Spleen (tissue), 11 donors: ENCODE data around the gene PTPRO. TPM values are rescaled to one million over a fixed set of nuclear protein-coding genes. Genes with fewer than 3 reads are reported as not detected.

ENCODE experiments used
- DNase-seq: peaks from one replicate; pipeline ENCODE4 v3.0.0-alpha.2; 2020
- H3K27ac ChIP-seq, 8 donors: fragments of 200-600 bp; sonication (generic) in 7 of 8; 1 replicate in 4 of 8; 2 replicates in 4 of 8; pipeline versions ENCODE4 v1.5.0 to v1.8.0; 2016 to 2021; ENCODE audit warnings: inconsistent platforms in 4 of 8, mild to moderate bottlenecking in 4 of 8, moderate library complexity in 1 of 8
- H3K27me3 ChIP-seq, 7 donors: fragments of 200-600 bp; sonication (generic) in 6 of 7; replicated peaks in 1 of 7; 1 replicate in 4 of 7; 2 replicates in 3 of 7; pipeline versions ENCODE4 v1.5.0 to v1.8.0; 2016 to 2021; ENCODE audit warnings: inconsistent platforms in 3 of 7, mild to moderate bottlenecking in 1 of 7
- H3K36me3 ChIP-seq, 6 donors: fragments of 200-600 bp; sonication (generic) in 5 of 6; 1 replicate in 4 of 6; 2 replicates in 2 of 6; pipeline versions ENCODE4 v1.5.0 to v1.8.0; 2016 to 2021; ENCODE audit warnings: inconsistent platforms in 2 of 6
- H3K4me1 ChIP-seq, 6 donors: fragments of 200-600 bp; sonication (generic) in 5 of 6; 1 replicate in 3 of 6; 2 replicates in 3 of 6; pipeline versions ENCODE4 v1.5.0 to v1.8.0; 2016 to 2021; ENCODE audit warnings: inconsistent platforms in 3 of 6
- H3K4me3 ChIP-seq, 8 donors: fragments of 200-600 bp; sonication (generic) in 7 of 8; 1 replicate in 4 of 8; 2 replicates in 4 of 8; pipeline versions ENCODE4 v1.5.0 to v1.8.0; 2016 to 2021; ENCODE audit warnings: inconsistent platforms in 4 of 8, mild to moderate bottlenecking in 4 of 8, moderate library complexity in 2 of 8
- H3K9me3 ChIP-seq, 8 donors: fragments of 200-600 bp; sonication (generic) in 7 of 8; 1 replicate in 4 of 8; 2 replicates in 4 of 8; pipeline versions ENCODE4 v1.5.0 to v1.8.0; 2016 to 2021; ENCODE audit warnings: inconsistent platforms in 4 of 8
- POLR2A ChIP-seq, 3 donors: fragments of 450-650 bp; IDR thresholded peaks; one replicate each; pipeline ENCODE4 v1.5.1; 2017; ENCODE audit warnings: antibody characterized with exemption in 3 of 3, mild to moderate bottlenecking in 1 of 3
- POLR2AphosphoS5 ChIP-seq, 3 donors: sonication (generic); formaldehyde crosslinking; IDR thresholded peaks; one replicate each; pipeline ENCODE4 v1.5.1; 2017; ENCODE audit warnings: antibody characterized with exemption in 3 of 3
- WGBS, 5 donors: extraction: QIAGEN DNeasy Blood & Tissue Kit in 3 of 5; methylation state at CpG; one replicate each; pipeline versions ENCODE4 v1.1.5 to v1.1.7; 2013 to 2018; 5-methylcytosine and 5-hydroxymethylcytosine counted together
- intact Hi-C: fragments of 100-400 bp; cut with DNase I; formaldehyde crosslinking; loops from one replicate; pipeline ENCODE4 v1.15.0; 2023; ENCODE audit warnings: low total_unique reads
- polyA plus RNA-seq, 3 donors: library from polyadenylated mRNA; stranded (reverse); fragments of 200-250 nt; gene quantifications; one replicate each; pipeline ENCODE4 v1.2.1, GENCODE V29; 2013
- total RNA-seq, 7 donors: library from RNA; depleted of rRNA in 3 of 7; stranded (reverse); fragments of >200 nt in 3 of 7; fragmentation: NEBNext Ultra II Directional in 4 of 7; extraction: Animal tissue kit (Norgen Biotek cat#: 25700) in 4 of 7; gene quantifications; one replicate each; pipeline versions ENCODE4 v1.1.0 to v1.2.1, GENCODE V29; 2016 to 2021
- TF ChIP-seq, protein P1 (sequence below), 11 experiments: fragments of 200-600 bp in 7 of 11; fragments of 450-650 bp in 4 of 11; sonication (generic) in 4 of 11; IDR thresholded peaks in 8 of 11; conservative IDR thresholded peaks in 3 of 11; 1 replicate in 7 of 11; 2 replicates in 4 of 11; pipeline versions ENCODE4 v1.4.0 to v1.8.0; 2016 to 2021; ENCODE audit warnings: antibody characterized with exemption in 11 of 11, inconsistent platforms in 4 of 11, mild to moderate bottlenecking in 1 of 11
- donor health status: healthy with polysubstance abuse.
- donor health status: DM: no; HTN: no; CAD: no; lungs with moderate emphysema.
- donor health status: DM: no; HTN: no; CAD: no.
- donor health status: Bipolar disorder and iron deficiency.
- donor health status: healthy.
- donor health status: DM: no; HTN: no; CAD: no.
- donor health status: DM: yes; HTN: yes; CAD: no.

PTPRO gene
- total and polyA plus RNA-seq, 10 donors: 2.3 to 12.2 (median 5.6) TPM

DNA sequence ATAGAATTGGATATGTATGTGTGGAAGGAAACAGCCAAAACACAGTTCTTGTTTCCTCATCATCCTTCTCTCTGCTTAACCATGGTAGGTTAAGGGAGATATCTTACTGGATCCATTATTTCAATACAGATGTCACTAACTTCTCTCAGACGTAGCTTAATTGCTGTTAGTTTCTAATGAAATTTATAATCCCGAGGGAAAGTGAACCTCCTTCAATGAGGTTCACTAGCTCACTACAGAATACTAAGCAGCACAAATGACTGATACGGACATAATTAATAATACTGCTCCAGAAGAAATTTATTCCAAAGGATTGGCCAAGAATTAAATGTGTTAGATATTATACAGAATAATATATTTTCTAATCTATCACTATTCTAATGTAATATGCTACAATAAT lies 28.6 kb upstream of the PTPRO start:
- Histone ChIP-seq H3K36me3 (no peaks in the 10 kb centered on the region), H3K27me3 (no peaks in the 10 kb centered on the region), H3K27ac (no peak overlapping the region), H3K4me3 (no peak overlapping the region), H3K9me3 (no peaks in the 10 kb centered on the region), H3K4me1 (no peaks in the 10 kb centered on the region)
- intact Hi-C loops: no loop called here
- DNase-seq: no peak
- TF ChIP-seq POLR2A (IDR thresholded peaks at IDR 0.05) (no peak), POLR2AphosphoS5 (IDR thresholded peaks at IDR 0.05) (no peak)
- TF ChIP-seq, protein P1, sequence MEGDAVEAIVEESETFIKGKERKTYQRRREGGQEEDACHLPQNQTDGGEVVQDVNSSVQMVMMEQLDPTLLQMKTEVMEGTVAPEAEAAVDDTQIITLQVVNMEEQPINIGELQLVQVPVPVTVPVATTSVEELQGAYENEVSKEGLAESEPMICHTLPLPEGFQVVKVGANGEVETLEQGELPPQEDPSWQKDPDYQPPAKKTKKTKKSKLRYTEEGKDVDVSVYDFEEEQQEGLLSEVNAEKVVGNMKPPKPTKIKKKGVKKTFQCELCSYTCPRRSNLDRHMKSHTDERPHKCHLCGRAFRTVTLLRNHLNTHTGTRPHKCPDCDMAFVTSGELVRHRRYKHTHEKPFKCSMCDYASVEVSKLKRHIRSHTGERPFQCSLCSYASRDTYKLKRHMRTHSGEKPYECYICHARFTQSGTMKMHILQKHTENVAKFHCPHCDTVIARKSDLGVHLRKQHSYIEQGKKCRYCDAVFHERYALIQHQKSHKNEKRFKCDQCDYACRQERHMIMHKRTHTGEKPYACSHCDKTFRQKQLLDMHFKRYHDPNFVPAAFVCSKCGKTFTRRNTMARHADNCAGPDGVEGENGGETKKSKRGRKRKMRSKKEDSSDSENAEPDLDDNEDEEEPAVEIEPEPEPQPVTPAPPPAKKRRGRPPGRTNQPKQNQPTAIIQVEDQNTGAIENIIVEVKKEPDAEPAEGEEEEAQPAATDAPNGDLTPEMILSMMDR (IDR thresholded peaks at IDR 0.05 in 8 of 11, conservative IDR thresholded peaks at IDR 0.05 in 3 of 11): no peak
- WGBS, 5 donors: 84 to 91% (median 89%) methylated on average over 3 of the region's 3 CpGs

DNA sequence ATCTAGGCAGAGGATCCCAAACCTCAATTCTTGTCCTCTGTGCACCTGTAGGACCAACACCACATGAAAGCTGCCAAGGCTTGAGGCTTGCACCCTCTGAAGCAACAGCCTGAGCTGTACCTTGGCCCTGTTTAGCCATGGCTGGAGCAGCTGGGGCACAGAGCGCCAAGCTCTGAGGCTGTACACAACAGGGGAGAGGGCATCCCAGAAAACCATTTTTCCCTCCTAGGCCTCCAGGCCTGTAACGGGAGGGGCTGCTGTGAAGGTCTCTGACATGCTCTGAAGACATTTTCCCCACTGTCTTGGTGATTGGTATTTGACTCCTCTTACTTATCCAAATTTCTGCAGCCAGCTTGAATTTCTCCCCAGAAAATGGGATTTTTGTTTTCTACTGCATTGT lies 22.4 kb upstream of the PTPRO start:
- Histone ChIP-seq H3K27ac (no peak overlapping the region), H3K27me3 (no peaks in the 10 kb centered on the region), H3K4me1 (no peaks in the 10 kb centered on the region), H3K4me3 (no peak overlapping the region), H3K36me3 (no peaks in the 10 kb centered on the region), H3K9me3 (peaks cover 0 to 25% (median 19%) of the 10 kb centered on the region in 8 donors)
- no peak for DNase-seq
- intact Hi-C loops: no loop called here
- 63 to 94% (median 82%) methylated on average over 1 to 2 of the region's 2 CpGs for WGBS, 5 donors
- TF ChIP-seq POLR2AphosphoS5 (IDR thresholded peaks at IDR 0.05) (no peak), POLR2A (IDR thresholded peaks at IDR 0.05) (no peak)
- TF ChIP-seq, protein P1 (IDR thresholded peaks at IDR 0.05 in 8 of 11, conservative IDR thresholded peaks at IDR 0.05 in 3 of 11): no peak

GRCh38 chr12:15304296-15304695 lies 18.0 kb upstream of the PTPRO start:
- intact Hi-C loops: no loop called here
- Histone ChIP-seq H3K27ac (no peak overlapping the region), H3K36me3 (no peaks in the 10 kb centered on the region), H3K4me3 (no peak overlapping the region), H3K4me1 (no peaks in the 10 kb centered on the region), H3K27me3 (no peaks in the 10 kb centered on the region), H3K9me3 (peaks cover 0 to 25% (median 17%) of the 10 kb centered on the region in 8 donors)
- TF ChIP-seq POLR2A (IDR thresholded peaks at IDR 0.05): no peak
- TF ChIP-seq, protein P1 (IDR thresholded peaks at IDR 0.05 in 8 of 11, conservative IDR thresholded peaks at IDR 0.05 in 3 of 11): no peak
- TF ChIP-seq POLR2AphosphoS5 (IDR thresholded peaks at IDR 0.05): no peak
- DNase-seq: no peak
- WGBS, 5 donors: 92 to 97% (median 93%) methylated on average over 2 of the region's 2 CpGs

GRCh38 chr12:15306605-15307004 lies 15.7 kb upstream of the PTPRO start:
- Histone ChIP-seq H3K36me3 (no peaks in the 10 kb centered on the region), H3K9me3 (peaks cover 0 to 14% (median 9%) of the 10 kb centered on the region in 8 donors), H3K4me1 (no peaks in the 10 kb centered on the region), H3K27me3 (no peaks in the 10 kb centered on the region), H3K27ac (no peak overlapping the region), H3K4me3 (no peak overlapping the region)
- TF ChIP-seq POLR2A (IDR thresholded peaks at IDR 0.05) (no peak), POLR2AphosphoS5 (IDR thresholded peaks at IDR 0.05) (no peak)
- TF ChIP-seq, protein P1 (IDR thresholded peaks at IDR 0.05 in 8 of 11, conservative IDR thresholded peaks at IDR 0.05 in 3 of 11): no peak
- WGBS, 5 donors: 83 to 89% (median 84%) methylated on average over 3 of the region's 3 CpGs
- intact Hi-C loops: no loop called here
- DNase-seq: no peak
